ENCODE results near the gene MGST2. TPM values are rescaled to one million over a fixed set of nuclear protein-coding genes. Genes with fewer than 3 reads are reported as not detected.

Gene MGST2
- total and polyA plus RNA-seq, 2 donors from 2014 or later = 62.8 to 168 TPM

- no peak for FAIRE-seq
Measured at GRCh38 chr4:139719381-139720101, 53.9 kb downstream of the MGST2 start.

GRCh38 chr4:139720806-139721205 is 55.2 kb downstream of the MGST2 start:
- Histone ChIP-seq H3K27ac (ENCODE audit: low read depth in 2 of 2, low read length in 2 of 2) (no peak overlapping the region), H3K36me3 (ENCODE audit: control insufficient read depth in 2 of 3, insufficient read depth in 3 of 3, low read length in 3 of 3) (peaks cover 0 to 2% (median 0%) of the 10 kb centered on the region in 3 donors), H3K9ac (ENCODE audit: low read length in 3 of 3) (no peak overlapping the region), H3K27me3 (ENCODE audit: control insufficient read depth, insufficient read depth, low read length) (no peaks in the 10 kb centered on the region), H3K9me3 (ENCODE audit: control insufficient read depth in 2 of 3, insufficient read depth in 1 of 3, low read length in 3 of 3) (no peaks in the 10 kb centered on the region), H3K4me1 (ENCODE audit: control insufficient read depth in 2 of 3, insufficient read depth in 2 of 3, low read depth in 1 of 3, low read length in 3 of 3) (no peaks in the 10 kb centered on the region), H3K4me3 (ENCODE audit: low read length in 3 of 3) (no peak overlapping the region)
- DNase-seq (no peak), FAIRE-seq (no peak)
- intact Hi-C loops (cut with DNase I) = no loop called here
- TF ChIP-seq CTCF (IDR thresholded peaks at IDR 0.05; ENCODE audit: borderline replicate concordance, extremely low read depth, insufficient read depth) = no peak

More at GRCh38 chr4:139719381-139720101, 53.9 kb downstream of the MGST2 start:
- no peaks in the 10 kb centered on the region for H3K9me3 ChIP-seq (ENCODE audit: control insufficient read depth in 2 of 3, insufficient read depth in 1 of 3, low read length in 3 of 3)
- H3K36me3 ChIP-seq (ENCODE audit: control insufficient read depth in 2 of 3, insufficient read depth in 3 of 3, low read length in 3 of 3) = peaks cover 0 to 2% (median 0%) of the 10 kb centered on the region in 3 donors
- H3K9ac ChIP-seq (ENCODE audit: low read length in 3 of 3) = no peak overlapping the region
- H3K27ac ChIP-seq (ENCODE audit: low read depth in 2 of 2, low read length in 2 of 2) = no peak overlapping the region
- H3K4me1 ChIP-seq (ENCODE audit: control insufficient read depth in 2 of 3, insufficient read depth in 2 of 3, low read depth in 1 of 3, low read length in 3 of 3) = no peaks in the 10 kb centered on the region
- TF ChIP-seq CTCF (IDR thresholded peaks at IDR 0.05; ENCODE audit: borderline replicate concordance, extremely low read depth, insufficient read depth) = no peak
- no peak overlapping the region for H3K4me3 ChIP-seq (ENCODE audit: low read length in 3 of 3)
- intact Hi-C loops (cut with DNase I) = no loop called here
- no peaks in the 10 kb centered on the region for H3K27me3 ChIP-seq (ENCODE audit: control insufficient read depth, insufficient read depth, low read length)
- no peak for DNase-seq

- no peaks in the 10 kb centered on the region for H3K9me3 ChIP-seq (ENCODE audit: control insufficient read depth in 2 of 3, insufficient read depth in 1 of 3, low read length in 3 of 3)
- no peak overlapping the region for H3K9ac ChIP-seq (ENCODE audit: low read length in 3 of 3)
- H3K36me3 ChIP-seq (ENCODE audit: control insufficient read depth in 2 of 3, insufficient read depth in 3 of 3, low read length in 3 of 3) = peaks cover 0 to 2% (median 0%) of the 10 kb centered on the region in 3 donors
- FAIRE-seq (no peak), DNase-seq (no peak)
- peaks cover 0 to 5% (median 0%) of the 10 kb centered on the region in 3 donors for H3K4me1 ChIP-seq (ENCODE audit: control insufficient read depth in 2 of 3, insufficient read depth in 2 of 3, low read depth in 1 of 3, low read length in 3 of 3)
- no peak overlapping the region for H3K27ac ChIP-seq (ENCODE audit: low read depth in 2 of 2, low read length in 2 of 2)
- H3K27me3 ChIP-seq (ENCODE audit: control insufficient read depth, insufficient read depth, low read length) = no peaks in the 10 kb centered on the region
- intact Hi-C loops (cut with DNase I) = no loop called here
- H3K4me3 ChIP-seq (ENCODE audit: low read length in 3 of 3) = no peak overlapping the region
- no peak for TF ChIP-seq CTCF (IDR thresholded peaks at IDR 0.05; ENCODE audit: borderline replicate concordance, extremely low read depth, insufficient read depth)
Measured at GRCh38 chr4:139721789-139722188, 56.2 kb downstream of the MGST2 start.
